NCI-H2171 treated with DMSO at 0.1 percent for 48 hours (cell line): ENCODE measurements around the gene PCDHB11.
A peak's percentile ranks its signal among the peaks of the same experiment; 100 is the strongest.
"Not testable (repeated sequence)": the region's sequence is repeated elsewhere in the genome, so short reads cannot be mapped to it uniquely, and the experiment has no call there.

Experiments used
- DNase-seq: peaks from one replicate; lab custom pipeline; 2025; lab: John Stamatoyannopoulos, UW

PCDHB11 gene

GRCh38 chr5:141236516-141237313 lies 37.3 kb downstream of the PCDHB11 start:
- DNase-seq: no peak

- DNase-seq: no peak
Observed at GRCh38 chr5:141241496-141241895, 42.1 kb downstream of the PCDHB11 start.

GRCh38 chr5:141245250-141245717 lies 45.9 kb downstream of the PCDHB11 start, which contains the start of gene PCDHB15:
TSS of gene PCDHB15 (plus strand) at chr5:141245395. CDS start at chr5:141245579, 184 bp downstream.
- no peak for DNase-seq

- DNase-seq: not testable (repeated sequence)
Observed at GRCh38 chr5:141246971-141247370, 47.5 kb downstream of the PCDHB11 start.

- not testable (repeated sequence) for DNase-seq
Observed at GRCh38 chr5:141247434-141247833, 48.0 kb downstream of the PCDHB11 start.

GRCh38 chr5:141250576-141250975 lies 51.1 kb downstream of the PCDHB11 start:
- DNase-seq: peak; percentile 18
